ENCODE results near the gene ZNF879.
A peak's percentile ranks its signal among the peaks of the same experiment; 100 is the strongest.

The ZNF879 gene

GRCh38 chr5:179033004-179033580 is 9.5 kb downstream of the ZNF879 start:
- no peak for DNase-seq

- DNase-seq, result no peak
Measured at GRCh38 chr5:179044765-179045164, 21.2 kb downstream of the ZNF879 start.

DNA sequence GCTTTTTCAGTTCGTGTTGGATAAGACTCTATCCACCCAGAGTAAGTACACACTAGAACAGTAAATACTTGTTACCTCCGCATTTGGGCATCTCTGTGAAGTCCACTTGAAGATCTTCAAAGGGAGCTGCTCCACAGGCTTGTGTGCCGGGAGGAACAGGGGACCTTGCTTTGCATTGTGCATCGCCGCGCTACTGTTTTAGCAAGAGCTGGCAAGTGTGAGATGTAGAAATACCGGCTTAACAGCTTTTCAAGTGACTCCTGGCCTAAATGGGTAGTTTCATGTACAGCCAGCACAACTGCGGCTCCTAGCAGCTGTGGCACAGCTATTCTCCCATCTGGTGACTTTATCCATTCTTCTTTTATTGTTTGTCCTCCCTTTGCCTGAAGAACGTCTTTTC is 28.2 kb downstream of the ZNF879 start:
- DNase-seq, result no peak

- no peak for DNase-seq
Measured at GRCh38 chr5:179054036-179054785, 30.6 kb downstream of the ZNF879 start.

DNA sequence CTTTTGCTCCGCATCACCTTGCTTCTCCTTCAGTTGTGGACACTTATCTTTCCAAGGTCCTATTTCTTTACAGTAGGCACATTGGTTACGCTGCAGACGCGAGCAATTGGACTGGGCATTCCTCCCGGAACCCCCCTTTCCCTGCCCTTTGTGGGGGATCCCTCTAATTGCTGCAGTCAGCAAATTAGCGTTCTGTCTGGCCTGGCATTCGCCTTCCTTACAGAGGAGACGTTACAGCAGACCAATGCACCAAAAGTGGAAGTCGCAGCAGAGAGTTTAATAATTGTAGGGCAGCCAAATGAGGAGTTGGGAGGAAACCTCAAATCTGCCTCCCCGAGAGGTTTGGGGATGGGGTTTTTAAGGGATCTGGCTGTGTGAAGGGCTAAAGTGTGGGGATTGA is 31.3 kb downstream of the ZNF879 start:
- no peak for DNase-seq

DNA sequence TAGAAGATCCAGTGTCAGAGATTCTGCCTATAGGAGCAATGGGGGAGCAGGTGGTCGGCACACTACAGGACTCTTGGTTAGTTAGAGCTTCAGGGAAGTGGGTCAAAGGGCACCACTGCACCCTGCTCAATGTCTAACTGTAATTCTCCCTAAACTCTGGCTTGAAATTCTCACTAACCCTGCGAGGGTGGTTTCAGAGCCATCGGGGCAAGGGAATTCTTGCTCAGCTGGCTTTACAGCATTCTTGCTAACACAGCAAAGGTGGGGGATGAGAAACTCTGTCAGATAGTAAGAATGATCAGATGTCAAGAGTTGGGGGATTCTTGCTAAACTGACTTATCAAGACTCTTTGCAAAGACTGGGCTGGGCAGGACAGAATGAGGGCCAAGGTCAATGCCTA is 31.8 kb downstream of the ZNF879 start:
- DNase-seq, result no peak

GRCh38 chr5:179055841-179056240 is 32.2 kb downstream of the ZNF879 start:
- no peak for DNase-seq

GRCh38 chr5:179060116-179061008 is 36.8 kb downstream of the ZNF879 start, which contains the start of gene ZNF354C:
Gene ZNF354C, plus strand, starts transcription at chr5:179060373. Its CDS starts 1,696 bp downstream, at chr5:179062069.
- peak; percentile 86 for DNase-seq

GRCh38 chr5:179061025-179061424 is 37.4 kb downstream of the ZNF879 start:
- no peak for DNase-seq

DNA sequence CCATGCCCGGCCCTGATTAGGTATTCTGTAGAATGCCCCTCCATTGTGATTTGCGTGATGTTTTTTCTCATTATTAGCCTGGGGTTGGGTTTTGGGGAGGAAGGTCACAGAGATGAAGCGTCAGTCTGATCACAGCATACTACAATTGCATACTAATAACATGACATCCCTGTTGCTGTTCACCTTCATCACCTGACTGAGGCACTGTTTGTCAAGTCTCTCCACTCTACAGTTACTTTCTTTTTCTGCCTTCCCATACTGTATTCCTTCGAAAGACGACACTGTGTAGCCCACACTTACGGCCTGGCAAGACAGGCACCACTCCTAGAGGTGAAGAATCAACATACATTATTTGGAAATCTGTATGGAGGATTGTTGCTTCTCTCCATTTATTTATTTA is 42.1 kb downstream of the ZNF879 start:
- no peak for DNase-seq

- DNase-seq, result no peak
Measured at GRCh38 chr5:179079165-179079987, 55.8 kb downstream of the ZNF879 start.

GRCh38 chr5:179080724-179081123 is 57.1 kb downstream of the ZNF879 start:
- DNase-seq, result no peak
